ENCODE data around the gene IL19. TPM values are rescaled to one million over a fixed set of nuclear protein-coding genes. Genes with fewer than 3 reads are reported as not detected.

IL19 gene
- total and polyA plus RNA-seq, 9 of the 15 experiments (the other 6 are each of a cell fraction or from before 2014, with no cell fraction given) = not detected

DNA sequence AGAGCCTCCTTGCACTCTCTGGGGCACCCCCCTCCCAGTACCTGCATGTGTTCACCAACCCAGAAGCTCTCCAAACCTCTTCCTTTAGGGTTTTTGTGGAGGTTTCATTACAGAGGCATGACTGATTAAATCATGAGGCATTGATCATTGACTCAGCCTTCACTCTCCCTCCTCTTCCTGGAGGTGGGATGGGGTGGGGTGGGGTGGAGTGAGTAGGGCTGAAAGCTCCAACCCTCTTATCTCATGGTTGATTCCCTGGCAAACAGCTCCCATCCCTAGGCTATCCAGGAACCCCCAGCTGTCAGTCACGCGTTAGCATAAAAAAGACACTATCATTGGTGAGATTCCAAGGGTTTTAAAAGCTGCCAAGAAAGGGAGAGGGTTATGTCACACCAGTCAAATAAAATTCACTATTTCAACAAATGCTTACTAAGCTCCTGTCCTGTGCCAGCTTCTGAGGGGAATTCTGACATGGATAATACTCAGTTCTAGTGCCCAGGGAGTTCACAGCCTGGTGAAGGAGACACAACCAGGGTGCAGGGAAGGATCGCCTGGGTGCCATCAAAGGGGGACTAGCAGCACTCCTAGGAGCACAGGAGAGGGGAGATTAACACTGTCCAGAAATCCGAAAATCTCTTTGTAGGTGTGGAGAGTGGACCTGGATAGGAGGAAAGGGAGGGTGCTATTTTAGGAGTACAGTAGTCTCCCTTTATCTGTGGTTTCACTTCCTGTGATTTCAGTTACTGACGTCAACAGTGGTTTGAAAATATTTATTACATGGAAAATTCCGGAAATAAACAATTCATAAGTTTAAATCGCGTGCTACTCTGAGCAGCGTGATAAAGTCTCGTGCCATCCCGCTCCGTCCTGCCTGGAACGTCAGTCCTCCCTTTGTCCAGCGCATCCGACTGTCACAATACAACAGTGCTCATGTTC is 119.8 kb downstream of the IL19 start (continued):
- TF ChIP-seq FUS (optimal IDR thresholded peaks at IDR 0.05; ENCODE audit: low read depth, low read length) (no peak), ETV1 (tag; conservative IDR thresholded peaks at IDR 0.05; ENCODE audit: low read depth) (peak; percentile 75), GABPA (tag; conservative IDR thresholded peaks at IDR 0.05; ENCODE audit: low read depth) (peak; percentile 74), EP300 (IDR thresholded peaks at IDR 0.05; ENCODE audit: low read length) (peak; percentile 44), NFIX (CRISPR knock-in tag; IDR thresholded peaks at IDR 0.05; ENCODE audit: low read depth) (no peak), CEBPG (CRISPR knock-in tag; IDR thresholded peaks at IDR 0.05) (no peak), CEBPG (tag; conservative IDR thresholded peaks at IDR 0.05 in 1 of 2, IDR thresholded peaks at IDR 0.05 in 1 of 2) (0 out of 4 replicates have a peak, but pooled peaks of 1 of the 2 experiments have one; percentile 15), ETS2 (tag; IDR thresholded peaks at IDR 0.05; ENCODE audit: borderline replicate concordance, poor library complexity, severe bottlenecking) (no peak), ZNF175 (CRISPR knock-in tag; IDR thresholded peaks at IDR 0.05; ENCODE audit: low read depth) (peak; percentile 88), BRD9 (IDR thresholded peaks at IDR 0.05; ENCODE audit: low read depth, partially characterized antibody) (no peak), ZNF140 (CRISPR knock-in tag; IDR thresholded peaks at IDR 0.05) (no peak), CBFA2T2 (conservative IDR thresholded peaks at IDR 0.05) (no peak)
- TF ChIP-seq, protein P1, sequence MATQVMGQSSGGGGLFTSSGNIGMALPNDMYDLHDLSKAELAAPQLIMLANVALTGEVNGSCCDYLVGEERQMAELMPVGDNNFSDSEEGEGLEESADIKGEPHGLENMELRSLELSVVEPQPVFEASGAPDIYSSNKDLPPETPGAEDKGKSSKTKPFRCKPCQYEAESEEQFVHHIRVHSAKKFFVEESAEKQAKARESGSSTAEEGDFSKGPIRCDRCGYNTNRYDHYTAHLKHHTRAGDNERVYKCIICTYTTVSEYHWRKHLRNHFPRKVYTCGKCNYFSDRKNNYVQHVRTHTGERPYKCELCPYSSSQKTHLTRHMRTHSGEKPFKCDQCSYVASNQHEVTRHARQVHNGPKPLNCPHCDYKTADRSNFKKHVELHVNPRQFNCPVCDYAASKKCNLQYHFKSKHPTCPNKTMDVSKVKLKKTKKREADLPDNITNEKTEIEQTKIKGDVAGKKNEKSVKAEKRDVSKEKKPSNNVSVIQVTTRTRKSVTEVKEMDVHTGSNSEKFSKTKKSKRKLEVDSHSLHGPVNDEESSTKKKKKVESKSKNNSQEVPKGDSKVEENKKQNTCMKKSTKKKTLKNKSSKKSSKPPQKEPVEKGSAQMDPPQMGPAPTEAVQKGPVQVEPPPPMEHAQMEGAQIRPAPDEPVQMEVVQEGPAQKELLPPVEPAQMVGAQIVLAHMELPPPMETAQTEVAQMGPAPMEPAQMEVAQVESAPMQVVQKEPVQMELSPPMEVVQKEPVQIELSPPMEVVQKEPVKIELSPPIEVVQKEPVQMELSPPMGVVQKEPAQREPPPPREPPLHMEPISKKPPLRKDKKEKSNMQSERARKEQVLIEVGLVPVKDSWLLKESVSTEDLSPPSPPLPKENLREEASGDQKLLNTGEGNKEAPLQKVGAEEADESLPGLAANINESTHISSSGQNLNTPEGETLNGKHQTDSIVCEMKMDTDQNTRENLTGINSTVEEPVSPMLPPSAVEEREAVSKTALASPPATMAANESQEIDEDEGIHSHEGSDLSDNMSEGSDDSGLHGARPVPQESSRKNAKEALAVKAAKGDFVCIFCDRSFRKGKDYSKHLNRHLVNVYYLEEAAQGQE (IDR thresholded peaks at IDR 0.05; ENCODE audit: borderline replicate concordance) = no peak
- TF ChIP-seq, protein P1 (CRISPR knock-in tag; IDR thresholded peaks at IDR 0.05; ENCODE audit: low read depth) = no peak
- TF ChIP-seq, protein P2, sequence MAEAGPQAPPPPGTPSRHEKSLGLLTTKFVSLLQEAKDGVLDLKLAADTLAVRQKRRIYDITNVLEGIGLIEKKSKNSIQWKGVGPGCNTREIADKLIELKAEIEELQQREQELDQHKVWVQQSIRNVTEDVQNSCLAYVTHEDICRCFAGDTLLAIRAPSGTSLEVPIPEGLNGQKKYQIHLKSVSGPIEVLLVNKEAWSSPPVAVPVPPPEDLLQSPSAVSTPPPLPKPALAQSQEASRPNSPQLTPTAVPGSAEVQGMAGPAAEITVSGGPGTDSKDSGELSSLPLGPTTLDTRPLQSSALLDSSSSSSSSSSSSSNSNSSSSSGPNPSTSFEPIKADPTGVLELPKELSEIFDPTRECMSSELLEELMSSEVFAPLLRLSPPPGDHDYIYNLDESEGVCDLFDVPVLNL (CRISPR knock-in tag; IDR thresholded peaks at IDR 0.05; ENCODE audit: low read depth) = no peak
- TF ChIP-seq, protein P3, sequence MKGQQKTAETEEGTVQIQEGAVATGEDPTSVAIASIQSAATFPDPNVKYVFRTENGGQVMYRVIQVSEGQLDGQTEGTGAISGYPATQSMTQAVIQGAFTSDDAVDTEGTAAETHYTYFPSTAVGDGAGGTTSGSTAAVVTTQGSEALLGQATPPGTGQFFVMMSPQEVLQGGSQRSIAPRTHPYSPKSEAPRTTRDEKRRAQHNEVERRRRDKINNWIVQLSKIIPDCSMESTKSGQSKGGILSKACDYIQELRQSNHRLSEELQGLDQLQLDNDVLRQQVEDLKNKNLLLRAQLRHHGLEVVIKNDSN (CRISPR knock-in tag; IDR thresholded peaks at IDR 0.05) = 0 out of 2 replicates have a peak, but pooled peaks have one; percentile 21

Measured in K562 (cell line).